Activated CD4-positive, alpha-beta T cell treated with anti-CD3 and anti-CD28 coated beads for 4 hours (primary cell): Measurements from ENCODE around the gene SUSD6.

Experiments
- DNase-seq, 2 donors: peaks; one replicate each; pipeline ENCODE4 v3.0.0-alpha.2; 2020

Gene SUSD6

GRCh38 chr14:69675245-69675583 lies 63.8 kb downstream of the SUSD6 start:
- DNase-seq: no peak

DNA sequence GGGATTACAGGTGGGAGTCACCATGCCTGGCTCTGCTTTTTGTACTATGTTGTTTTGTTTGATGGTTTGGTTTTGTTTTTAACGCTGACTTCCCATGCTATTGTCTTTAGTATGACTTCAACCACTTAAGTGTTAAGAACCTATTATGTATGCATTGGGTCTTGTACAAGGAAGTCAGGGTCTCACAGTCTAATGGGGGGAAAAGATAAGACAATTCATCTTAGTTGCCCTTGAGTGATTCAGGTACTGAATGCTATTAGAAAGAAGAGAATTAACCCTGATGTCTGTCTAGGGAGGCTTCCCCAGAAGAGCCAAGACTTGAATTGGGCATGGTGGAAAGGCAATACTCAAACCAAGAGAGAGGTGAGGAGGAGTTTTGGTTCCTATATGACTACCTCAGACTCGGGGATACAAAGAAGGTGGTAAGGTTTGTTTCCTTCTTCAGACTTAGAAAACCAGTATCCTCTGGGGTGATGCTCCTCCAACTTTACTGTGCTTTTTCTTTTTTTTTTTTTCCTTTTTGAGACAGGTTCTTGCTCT lies 64.6 kb downstream of the SUSD6 start:
- no peak for DNase-seq

GRCh38 chr14:69676723-69677122 lies 65.3 kb downstream of the SUSD6 start:
- no peak for DNase-seq

DNA sequence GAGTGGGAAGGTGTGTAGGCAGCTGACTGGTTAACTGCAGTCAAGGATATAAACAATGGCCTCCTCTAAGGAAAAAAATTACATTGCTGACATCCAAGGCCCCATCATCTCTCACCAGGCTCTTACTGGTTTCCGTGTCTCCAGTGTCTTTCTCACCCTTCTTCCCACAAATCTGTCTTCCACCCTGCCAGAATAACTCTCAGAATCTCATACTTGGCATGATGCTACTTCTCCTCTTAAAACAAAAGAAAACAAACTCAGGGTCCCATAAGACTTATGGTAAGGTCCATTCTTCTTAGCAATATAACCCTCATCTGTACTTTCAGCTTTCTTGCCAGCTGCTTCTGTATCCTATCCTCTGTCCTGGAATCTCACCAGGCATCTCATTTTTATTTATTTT lies 68.9 kb downstream of the SUSD6 start:
- no peak for DNase-seq

DNA sequence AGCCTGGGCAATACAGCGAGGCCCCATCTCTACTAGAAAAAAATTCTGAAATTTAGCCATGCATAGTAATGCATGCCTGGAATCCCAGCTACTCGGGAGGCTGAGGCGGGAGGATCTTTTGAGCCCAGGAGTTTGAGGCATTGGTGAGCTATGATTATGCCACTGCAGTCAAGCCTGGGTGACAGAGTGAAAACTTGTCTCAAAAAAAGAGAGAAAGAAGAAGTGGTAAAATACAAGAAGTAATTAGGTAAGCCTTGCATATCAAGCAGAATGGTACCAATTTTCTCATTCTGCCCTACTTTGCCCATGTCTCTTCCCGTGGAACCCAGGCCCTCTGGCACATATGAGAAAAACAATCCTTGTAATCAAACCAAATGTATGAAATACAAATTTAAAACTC lies 70.7 kb downstream of the SUSD6 start:
- DNase-seq: no peak

GRCh38 chr14:69682621-69683263 lies 71.3 kb downstream of the SUSD6 start:
- DNase-seq: no peak

DNA sequence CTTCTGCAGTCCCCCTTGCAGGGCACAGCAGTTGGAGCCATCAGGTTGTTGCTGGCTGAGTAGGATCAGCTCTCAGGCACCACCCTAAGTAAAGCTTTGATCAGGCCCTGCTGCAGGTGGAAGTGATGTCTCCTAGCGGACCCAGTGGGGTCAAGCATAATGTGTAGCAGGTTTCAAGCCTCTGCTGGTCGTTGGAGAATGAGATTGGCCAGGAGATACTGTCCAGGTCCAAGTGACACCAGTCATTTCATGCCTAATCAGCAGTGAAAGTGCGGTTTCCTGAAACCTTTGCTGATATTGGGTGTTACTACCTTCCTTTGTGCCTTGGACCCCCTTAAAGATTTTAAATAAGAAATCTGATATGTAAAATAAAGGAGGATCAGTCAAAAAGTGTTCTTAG lies 72.6 kb downstream of the SUSD6 start:
- no peak for DNase-seq

DNA sequence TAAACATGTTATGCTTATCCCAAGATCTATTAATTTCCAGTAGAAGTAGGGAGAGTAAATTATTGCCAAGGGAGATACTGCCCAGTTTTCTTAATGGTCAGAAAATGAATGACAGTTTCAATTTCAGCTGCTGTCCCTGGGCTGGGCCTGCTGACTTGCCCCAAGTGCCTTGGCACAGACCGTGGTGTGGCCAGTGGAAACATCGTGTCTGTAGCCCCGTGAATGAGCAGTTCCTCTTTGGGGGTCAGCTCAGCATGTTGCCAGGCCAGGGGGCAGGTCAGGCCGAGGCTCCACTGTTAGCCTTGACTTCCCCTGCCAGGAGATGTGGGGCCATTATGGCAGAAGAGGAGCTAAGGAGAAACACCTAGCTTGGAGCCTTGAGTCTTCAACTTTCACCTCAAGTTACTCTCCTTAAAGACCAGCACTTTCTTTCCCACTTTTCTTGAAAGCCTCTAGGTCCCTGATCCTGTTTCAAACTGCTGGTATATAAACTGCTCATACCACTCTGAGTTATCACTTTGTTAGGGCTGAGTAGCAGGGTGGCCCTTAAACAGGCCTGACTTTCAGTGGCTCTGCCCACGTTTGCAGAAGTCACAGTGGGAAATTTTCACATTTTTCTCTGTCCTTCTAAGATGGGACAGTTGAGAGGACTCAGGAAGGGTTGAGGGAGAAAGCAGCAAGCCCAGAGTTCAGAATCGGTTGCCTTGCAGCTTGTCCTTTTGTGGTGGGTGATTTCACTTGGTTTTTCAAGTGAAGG lies 73.2 kb downstream of the SUSD6 start:
- DNase-seq: no peak

GRCh38 chr14:69685218-69685616 lies 73.8 kb downstream of the SUSD6 start:
- peak; percentile 73 to 75 for DNase-seq

DNA sequence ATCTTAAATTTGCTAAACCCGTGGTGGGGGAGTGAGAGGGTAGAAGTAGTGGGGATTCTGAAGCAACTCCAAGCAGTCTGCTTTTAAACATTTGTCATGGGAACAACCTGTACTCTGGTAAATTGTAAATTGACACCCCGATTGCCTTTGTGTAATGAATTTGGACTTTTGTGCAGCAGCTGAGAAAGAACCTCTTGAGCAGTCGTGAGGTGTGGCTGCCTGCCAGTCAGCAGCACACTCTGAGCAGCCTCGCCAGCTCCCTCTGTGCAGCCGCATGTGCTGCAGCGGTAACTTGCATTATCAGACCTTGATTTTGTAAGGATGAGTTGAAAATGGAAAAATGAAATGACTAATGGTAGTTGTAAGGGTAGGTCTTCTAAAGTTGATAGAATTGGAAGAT lies 74.3 kb downstream of the SUSD6 start:
- DNase-seq: peak; percentile 36 to 50

GRCh38 chr14:69687606-69688298 lies 76.4 kb downstream of the SUSD6 start:
- DNase-seq: no peak

GRCh38 chr14:69688299-69688649 lies 76.9 kb downstream of the SUSD6 start:
- no peak for DNase-seq

DNA sequence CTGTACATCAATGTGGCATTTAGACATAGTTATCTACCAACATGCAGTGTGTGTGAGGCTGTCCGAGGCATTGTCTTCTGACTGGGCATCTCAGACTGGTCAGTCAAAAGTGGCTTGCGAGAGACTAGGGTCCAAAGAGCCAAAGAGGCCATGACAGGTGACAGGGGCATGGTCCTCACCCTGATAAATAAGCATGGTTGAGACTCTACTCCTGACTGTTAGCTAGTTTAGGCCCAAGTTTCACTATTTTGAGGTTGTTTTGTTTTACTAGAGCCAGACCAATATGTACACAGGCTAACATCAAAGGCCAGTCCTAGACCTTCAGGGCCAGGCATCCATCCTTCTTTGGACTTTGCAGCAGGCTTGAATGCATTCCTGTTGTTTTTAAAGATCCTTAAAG lies 78.6 kb downstream of the SUSD6 start:
- DNase-seq: no peak

DNA sequence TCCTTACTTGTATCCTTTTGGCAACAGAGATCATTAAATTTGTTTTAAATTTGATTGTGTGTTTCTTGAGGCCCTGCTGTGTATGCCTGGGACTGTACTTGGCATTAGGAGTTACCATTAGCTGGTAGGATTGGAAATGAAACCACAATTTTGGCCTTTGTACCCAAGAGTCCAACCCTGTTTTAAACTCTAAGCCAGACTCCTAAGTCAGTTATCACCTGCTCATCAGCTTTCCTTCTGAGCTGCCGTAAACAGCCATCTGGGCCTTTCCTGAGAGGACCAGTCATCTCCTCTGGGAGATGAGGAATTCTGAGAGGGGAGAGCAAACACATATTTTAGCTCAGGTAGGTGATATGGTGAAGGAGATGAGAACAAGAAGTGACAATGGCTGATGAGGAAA lies 81.2 kb downstream of the SUSD6 start:
- no peak for DNase-seq

GRCh38 chr14:69693145-69693544 lies 81.7 kb downstream of the SUSD6 start:
- DNase-seq: no peak

DNA sequence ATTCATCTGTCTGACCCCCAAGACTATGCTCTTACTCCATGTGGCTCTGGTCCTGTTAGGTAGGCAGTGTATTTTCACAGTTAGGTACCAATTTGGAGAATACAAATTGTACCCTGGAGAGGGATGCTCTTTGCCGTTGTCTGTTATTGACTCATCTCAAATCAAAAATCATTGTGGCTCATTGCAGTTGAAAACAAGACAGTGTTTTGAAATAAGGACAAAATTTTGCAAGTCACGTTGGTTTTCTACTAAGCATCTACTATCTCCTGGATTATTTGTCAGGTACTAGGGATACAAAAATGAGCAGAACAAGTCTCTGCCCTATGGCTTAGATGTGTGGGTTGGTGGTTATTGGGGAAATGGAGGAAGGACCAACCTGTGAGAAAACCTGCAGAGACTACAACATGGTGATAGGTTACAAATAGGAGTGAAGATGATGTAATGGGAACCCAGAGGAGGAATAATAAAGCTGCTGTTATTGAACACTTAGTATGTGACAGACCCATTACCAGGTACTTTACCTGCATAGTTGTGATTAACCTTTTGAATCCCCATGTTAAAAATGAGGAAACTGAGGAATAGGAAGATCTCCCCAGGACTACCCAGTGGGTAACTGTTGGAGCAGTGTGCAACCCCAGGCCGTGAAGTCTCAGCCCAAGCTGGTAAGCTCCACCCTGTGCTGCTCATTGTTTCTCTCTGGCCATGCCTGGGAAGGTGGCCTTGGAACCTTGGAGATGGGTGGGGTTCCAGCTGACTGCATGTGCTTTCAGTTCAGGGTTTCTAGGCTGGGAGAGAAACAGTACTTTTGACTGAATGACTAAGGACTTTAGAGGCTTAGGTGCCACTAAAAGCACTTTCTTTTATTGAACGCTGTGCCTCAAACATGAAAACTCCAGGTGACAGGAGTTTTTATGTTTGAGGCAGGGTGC lies 82.7 kb downstream of the SUSD6 start:
- DNase-seq: no peak

DNA sequence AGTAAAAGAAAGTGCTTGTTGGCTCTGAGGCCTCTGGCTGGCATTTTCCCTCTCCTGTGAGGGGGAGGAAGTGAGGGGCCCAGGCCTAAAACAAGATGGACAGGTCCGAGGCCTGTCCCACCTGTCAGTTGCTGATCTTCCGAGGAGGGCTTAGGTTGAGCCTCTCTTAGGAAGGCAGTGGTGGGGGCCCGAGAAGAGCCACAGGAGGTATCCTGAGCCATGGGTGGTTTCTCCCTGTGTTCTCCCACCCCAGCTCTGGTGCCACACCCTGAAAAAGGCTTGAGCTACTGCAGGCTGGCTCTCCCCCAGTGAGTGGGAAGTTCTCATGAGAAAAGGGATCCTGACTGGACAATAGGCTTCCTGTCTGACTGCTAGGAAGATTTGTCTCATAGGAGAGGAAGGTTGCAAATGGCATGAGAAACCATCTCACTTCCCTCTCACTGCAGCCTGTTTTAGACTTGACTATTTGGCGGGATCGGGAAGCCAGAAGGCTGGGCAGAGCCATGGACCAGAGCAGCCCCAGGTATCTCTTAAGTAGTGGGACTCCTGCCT lies 83.4 kb downstream of the SUSD6 start:
- DNase-seq: no peak

DNA sequence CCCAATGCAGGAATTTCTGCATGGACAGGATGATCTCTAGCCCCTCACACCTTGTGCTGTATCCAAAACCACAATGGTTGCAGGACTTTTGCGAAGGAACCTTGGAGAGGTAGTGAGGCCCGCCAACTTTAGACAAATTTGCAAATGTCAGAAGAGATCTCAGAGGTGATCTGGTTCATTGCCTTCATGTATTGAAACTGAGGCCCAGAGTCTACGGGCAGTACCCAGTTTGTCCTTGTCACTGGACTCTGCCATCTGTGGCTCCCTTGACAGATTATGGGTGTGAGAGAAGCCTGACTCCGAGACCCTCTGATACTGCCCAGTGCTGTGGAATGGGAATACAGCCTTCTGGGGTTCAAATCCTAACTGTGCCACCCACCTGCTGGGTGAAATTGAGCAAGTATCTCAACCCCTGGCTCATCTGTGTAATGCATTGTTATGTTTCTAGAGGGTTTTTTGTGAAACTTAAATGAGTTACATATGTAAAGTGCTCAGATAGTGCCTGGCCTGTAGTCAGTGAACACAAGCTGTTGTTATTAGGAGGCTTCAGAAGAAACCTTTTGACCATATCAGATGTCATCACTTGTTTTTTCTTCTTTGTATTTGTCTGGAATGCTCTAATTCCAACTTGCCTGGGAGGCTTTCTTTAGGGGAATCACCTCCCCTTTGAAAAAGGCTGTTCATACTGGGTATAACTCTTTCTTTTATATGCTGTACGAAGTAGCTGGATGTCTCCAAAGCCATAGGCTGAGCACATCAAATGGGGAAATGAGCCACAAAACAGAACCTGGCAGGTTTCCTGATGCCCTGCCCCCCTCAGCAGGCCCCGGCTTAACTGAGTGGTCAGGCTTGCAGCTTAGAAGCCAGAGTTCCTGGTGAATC lies 84.2 kb downstream of the SUSD6 start:
- no peak for DNase-seq

DNA sequence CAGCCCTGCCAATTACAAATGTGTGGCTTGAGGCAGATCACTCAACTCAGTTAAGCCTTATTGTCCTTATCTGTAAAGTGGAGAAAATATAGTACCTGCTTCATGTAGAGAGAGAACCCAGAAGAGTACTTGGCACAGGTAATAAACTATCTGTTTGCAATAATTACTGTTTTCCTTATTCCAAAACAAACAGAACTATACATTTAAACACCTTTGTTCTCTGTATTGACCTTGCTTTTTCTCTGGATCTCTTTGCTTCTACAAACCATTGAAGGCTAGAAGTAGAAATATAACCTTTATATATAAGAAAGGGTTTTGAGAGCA lies 84.8 kb downstream of the SUSD6 start:
- DNase-seq: no peak

- peak; percentile 34 to 43 for DNase-seq
Observed at GRCh38 chr14:69696633-69697557, 85.5 kb downstream of the SUSD6 start.

DNA sequence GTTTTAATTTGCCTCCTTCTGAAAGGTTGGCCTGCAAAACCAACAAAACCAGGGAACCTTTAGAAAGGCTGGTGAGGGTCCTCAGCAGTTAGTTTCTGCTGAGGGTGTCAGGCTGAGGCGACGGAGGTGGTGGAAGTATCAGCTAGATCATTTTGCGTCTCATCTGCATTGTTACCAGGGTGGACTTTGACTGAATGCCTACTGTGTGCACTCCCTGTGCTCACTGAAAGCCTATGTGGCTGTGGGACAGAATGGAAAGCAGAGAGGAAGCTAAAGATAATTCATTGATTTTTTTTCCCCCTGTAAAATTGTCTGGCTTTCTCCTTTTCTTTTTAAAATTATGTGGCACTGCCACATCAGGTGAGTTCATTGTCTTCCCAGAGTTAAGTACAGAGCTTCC lies 87.2 kb downstream of the SUSD6 start:
- DNase-seq: no peak
